Adipocyte (in vitro differentiated cells): ENCODE measurements around the gene NFATC1.

ENCODE experiments used
- DNase-seq: peaks from one replicate; pipeline ENCODE4 v3.0.0-alpha.2; 2015; ENCODE audit warnings: low read depth
- H3K27me3 ChIP-seq: replicated peaks from 2 replicates; pipeline ENCODE4 v1.7.0; 2013; ENCODE audit warnings: mild to moderate bottlenecking, low read length, moderate library complexity; ENCODE audit not compliant: control insufficient read depth, insufficient read depth
- H3K36me3 ChIP-seq: 2 replicates; pipeline ENCODE4 v1.7.0; 2013; ENCODE audit warnings: low read length, mild to moderate bottlenecking, moderate library complexity; ENCODE audit not compliant: control insufficient read depth, insufficient read depth, severe bottlenecking
- H3K4me1 ChIP-seq: 2 replicates; pipeline ENCODE4 v1.7.0; 2013; ENCODE audit warnings: mild to moderate bottlenecking, low read length, moderate library complexity; ENCODE audit not compliant: control insufficient read depth, insufficient read depth
- H3K4me3 ChIP-seq: 2 replicates; pipeline ENCODE4 v1.7.0; 2013; ENCODE audit warnings: mild to moderate bottlenecking, low read length, moderate library complexity
- H3K9ac ChIP-seq: 2 replicates; pipeline ENCODE4 v1.7.0; 2013; ENCODE audit warnings: mild to moderate bottlenecking, low read length, moderate library complexity
- H3K9me3 ChIP-seq: 2 replicates; pipeline ENCODE4 v1.7.0; 2013; ENCODE audit warnings: mild to moderate bottlenecking, low read length, moderate library complexity; ENCODE audit not compliant: control insufficient read depth

NFATC1 gene

DNA sequence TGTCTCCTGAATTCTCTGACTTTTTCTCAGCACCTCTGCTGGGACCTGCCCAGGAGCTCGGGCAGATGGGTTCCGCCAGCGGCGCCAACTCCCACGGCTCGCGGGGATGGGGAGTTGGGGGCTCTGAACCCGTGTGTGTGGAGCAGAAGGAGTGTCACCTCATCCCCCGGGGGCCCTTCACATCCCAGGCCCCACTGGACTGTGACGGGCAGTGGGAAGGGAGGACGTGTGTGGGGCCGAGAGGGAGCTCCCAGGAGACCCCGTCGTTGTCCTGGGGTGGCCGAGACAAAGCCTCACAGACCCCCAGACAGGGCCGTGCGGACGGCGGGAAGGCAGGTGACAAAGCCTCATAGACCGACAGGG is 153.9 kb downstream of the NFATC1 start:
- DNase-seq = no peak
- Histone ChIP-seq H3K36me3 (no peaks in the 10 kb centered on the region), H3K9me3 (no peaks in the 10 kb centered on the region), H3K27me3 (peaks cover 30% of the 10 kb centered on the region), H3K9ac (no peak overlapping the region), H3K4me3 (no peak overlapping the region), H3K4me1 (no peaks in the 10 kb centered on the region)

DNA sequence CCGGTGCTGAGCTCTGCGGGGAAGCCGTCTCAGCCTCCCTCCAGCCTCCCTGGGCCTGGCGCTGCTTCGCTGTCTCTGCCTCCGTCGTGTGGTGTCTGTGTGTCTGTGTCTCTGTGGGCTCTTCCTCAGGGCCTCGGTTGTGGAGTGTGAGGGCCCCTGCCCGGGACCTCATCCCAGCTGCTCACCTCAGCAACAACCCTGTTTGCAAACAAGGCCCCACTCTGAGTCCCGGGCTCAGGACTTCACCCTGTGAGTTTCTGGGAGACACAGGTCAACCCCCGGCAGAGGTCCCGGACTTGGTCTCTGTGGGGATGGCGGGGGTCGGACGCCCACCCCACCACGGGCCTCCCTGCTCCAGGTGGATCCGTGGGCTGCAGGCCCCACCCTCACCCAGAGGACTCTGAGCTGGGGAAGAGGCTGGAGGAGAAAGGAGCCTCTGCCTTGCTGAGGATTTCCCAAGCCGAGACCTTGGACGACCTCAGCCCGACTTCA is 156.5 kb downstream of the NFATC1 start:
- no peak for DNase-seq
- H3K9ac ChIP-seq = no peak overlapping the region
- peaks cover 37% of the 10 kb centered on the region for H3K27me3 ChIP-seq
- no peaks in the 10 kb centered on the region for H3K36me3 ChIP-seq
- H3K4me3 ChIP-seq = no peak overlapping the region
- H3K9me3 ChIP-seq = no peaks in the 10 kb centered on the region
- no peaks in the 10 kb centered on the region for H3K4me1 ChIP-seq

DNA sequence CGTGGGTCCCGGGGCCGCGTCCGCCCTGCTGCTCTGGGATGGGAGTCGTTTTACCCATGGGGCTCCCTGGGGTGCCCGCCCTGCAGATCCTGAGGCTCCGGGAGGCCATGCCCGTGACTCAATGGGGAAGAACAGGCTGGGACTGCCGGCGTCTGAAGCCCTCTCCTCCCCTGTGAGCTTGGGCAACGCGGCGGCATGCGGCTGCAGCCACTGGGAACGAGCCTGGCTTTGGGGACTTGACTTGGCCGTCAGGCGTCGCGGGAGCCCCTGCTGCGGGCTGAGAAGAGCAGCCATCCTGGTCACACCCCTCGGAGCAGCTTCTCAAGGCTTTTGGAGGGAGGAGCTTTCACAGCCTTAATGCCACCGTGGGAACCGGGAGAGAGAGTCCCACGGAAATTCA is 157.0 kb downstream of the NFATC1 start:
- H3K9ac ChIP-seq = no peak overlapping the region
- no peak overlapping the region for H3K4me3 ChIP-seq
- no peaks in the 10 kb centered on the region for H3K9me3 ChIP-seq
- H3K4me1 ChIP-seq = no peaks in the 10 kb centered on the region
- no peak for DNase-seq
- H3K36me3 ChIP-seq = no peaks in the 10 kb centered on the region
- H3K27me3 ChIP-seq = peaks cover 33% of the 10 kb centered on the region

DNA sequence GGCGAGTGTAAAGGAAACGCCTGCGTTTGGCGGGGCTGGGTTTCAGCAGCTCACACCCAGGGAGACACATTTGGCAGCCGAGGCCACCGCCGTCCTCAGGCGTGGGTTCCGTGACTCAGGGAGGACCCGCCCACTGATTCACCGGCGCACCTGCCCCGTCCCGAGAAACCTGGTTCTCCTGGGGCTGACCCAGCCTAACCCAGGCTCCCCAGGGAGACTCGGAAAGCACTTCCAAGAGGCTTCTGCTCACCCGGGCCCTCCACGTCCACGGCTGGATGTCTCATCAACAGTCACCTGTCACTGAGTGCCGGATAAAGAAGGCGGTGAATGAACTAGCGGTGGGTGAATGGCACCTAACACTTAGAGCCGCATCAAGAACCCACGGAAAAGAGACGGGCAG is 157.4 kb downstream of the NFATC1 start:
- H3K9ac ChIP-seq = no peak overlapping the region
- H3K27me3 ChIP-seq = peaks cover 33% of the 10 kb centered on the region
- DNase-seq = no peak
- no peaks in the 10 kb centered on the region for H3K4me1 ChIP-seq
- H3K4me3 ChIP-seq = no peak overlapping the region
- no peaks in the 10 kb centered on the region for H3K36me3 ChIP-seq
- no peaks in the 10 kb centered on the region for H3K9me3 ChIP-seq

DNA sequence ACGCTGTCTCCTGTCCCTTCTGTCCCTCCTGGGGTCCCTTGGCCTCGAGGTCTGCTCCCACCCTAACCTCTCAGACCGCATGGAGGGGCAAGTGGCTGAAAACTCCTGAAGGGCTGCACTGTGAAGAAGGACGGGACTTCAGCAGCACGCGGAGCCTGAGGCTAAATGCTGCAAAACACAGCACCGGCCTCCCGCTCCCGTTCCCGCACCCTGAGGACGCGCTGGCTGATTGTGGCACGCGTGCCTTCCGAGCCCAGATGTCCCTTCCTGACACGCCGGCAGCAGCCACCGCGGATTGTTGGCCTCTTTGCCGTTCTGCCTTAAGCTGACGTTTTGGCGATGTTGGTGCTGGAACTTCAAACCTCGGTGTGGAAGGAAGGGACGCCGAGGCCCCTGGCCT is 158.0 kb downstream of the NFATC1 start:
- H3K9ac ChIP-seq = no peak overlapping the region

DNA sequence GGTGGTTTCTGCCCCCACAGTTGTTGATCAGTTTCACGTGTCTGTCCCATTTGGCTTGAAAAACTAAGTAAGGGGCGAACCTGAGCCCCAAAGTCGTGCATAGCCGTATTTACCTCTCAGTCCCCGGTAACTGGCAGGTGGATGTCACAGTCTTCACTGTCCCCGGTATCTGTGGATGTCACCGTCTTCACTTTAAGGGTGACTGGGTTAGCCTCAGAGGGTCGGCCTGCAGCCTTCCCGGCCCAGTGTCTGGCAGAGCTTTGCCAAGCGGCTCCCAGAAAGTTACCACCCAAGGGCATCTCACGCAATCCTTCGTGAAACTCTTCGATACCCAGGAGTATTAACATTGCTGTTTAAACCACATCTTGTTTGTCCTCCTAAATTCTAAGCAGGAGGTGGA is 158.6 kb downstream of the NFATC1 start:
- Histone ChIP-seq H3K36me3 (no peaks in the 10 kb centered on the region), H3K4me3 (no peak overlapping the region), H3K27me3 (peaks cover 28% of the 10 kb centered on the region), H3K9ac (no peak overlapping the region), H3K9me3 (peaks cover 2% of the 10 kb centered on the region), H3K4me1 (no peaks in the 10 kb centered on the region)
- no peak for DNase-seq

More for the DNA sequence above, 158.0 kb downstream of the NFATC1 start:
- no peak for DNase-seq
- Histone ChIP-seq H3K36me3 (no peaks in the 10 kb centered on the region), H3K4me3 (no peak overlapping the region), H3K9me3 (no peaks in the 10 kb centered on the region), H3K4me1 (no peaks in the 10 kb centered on the region), H3K27me3 (peaks cover 29% of the 10 kb centered on the region)

DNA sequence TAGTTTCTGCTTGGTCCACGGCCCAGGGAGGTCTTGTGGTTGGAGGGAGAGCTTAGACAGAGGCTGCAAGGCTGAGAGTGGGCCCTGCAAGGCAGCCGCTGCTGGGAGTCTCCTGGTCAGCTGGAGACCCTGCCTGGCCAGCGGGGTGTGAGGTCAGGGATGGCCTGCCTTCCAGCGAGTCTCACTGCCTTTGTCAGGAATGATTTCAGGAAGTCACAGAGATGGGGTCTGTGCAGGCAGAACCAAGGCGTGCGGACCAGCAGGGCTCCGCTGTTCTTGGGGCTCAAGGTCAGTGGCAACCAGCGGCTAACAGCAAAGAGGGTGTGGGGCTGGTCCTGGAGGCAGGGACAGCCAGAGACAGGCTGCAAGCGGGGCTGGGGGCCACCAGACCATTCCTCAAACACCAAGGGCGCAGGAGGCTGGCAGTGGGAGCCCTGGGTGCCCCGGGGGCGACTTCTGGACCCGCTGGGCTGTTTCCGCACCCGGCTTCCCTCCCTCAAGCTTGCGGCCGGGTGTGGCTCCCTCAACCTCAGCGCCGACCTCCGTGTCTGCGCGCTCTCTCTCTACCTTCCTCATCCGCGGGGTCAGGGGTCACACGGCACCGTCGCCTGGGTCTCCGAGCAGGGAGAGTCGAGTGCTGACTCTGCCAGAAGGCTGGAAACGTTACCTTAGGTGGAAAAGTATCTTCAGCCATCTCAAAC is 159.4 kb downstream of the NFATC1 start:
- no peak for DNase-seq
- no peak overlapping the region for H3K4me3 ChIP-seq
- H3K27me3 ChIP-seq = peaks cover 34% of the 10 kb centered on the region
- no peak overlapping the region for H3K9ac ChIP-seq
- no peaks in the 10 kb centered on the region for H3K36me3 ChIP-seq
- H3K4me1 ChIP-seq = no peaks in the 10 kb centered on the region
- peaks cover 6% of the 10 kb centered on the region for H3K9me3 ChIP-seq

DNA sequence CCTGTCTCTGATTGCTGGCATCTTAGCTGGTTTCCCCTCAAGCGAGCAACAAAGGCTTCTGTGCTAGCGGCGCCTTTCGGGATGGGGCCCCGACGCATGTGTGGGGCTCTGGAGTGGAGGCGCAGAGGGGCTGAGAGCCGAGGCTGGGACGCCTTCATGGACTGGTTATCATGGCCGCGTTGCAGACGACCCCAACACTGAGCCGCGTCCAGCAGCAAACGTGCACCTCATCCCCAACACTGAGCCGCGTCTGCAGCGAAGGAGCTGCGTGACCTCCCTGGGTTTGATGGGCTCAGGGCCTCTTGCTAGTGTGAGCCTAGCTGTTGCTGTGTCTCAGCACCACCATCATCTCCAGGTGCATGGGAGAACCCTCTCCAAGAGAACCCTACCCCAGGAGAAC is 160.2 kb downstream of the NFATC1 start:
- no peak overlapping the region for H3K4me3 ChIP-seq
- no peak for DNase-seq
- no peaks in the 10 kb centered on the region for H3K36me3 ChIP-seq
- H3K4me1 ChIP-seq = no peaks in the 10 kb centered on the region
- no peak overlapping the region for H3K9ac ChIP-seq
- H3K27me3 ChIP-seq = peaks cover 41% of the 10 kb centered on the region
- H3K9me3 ChIP-seq = peaks cover 6% of the 10 kb centered on the region

DNA sequence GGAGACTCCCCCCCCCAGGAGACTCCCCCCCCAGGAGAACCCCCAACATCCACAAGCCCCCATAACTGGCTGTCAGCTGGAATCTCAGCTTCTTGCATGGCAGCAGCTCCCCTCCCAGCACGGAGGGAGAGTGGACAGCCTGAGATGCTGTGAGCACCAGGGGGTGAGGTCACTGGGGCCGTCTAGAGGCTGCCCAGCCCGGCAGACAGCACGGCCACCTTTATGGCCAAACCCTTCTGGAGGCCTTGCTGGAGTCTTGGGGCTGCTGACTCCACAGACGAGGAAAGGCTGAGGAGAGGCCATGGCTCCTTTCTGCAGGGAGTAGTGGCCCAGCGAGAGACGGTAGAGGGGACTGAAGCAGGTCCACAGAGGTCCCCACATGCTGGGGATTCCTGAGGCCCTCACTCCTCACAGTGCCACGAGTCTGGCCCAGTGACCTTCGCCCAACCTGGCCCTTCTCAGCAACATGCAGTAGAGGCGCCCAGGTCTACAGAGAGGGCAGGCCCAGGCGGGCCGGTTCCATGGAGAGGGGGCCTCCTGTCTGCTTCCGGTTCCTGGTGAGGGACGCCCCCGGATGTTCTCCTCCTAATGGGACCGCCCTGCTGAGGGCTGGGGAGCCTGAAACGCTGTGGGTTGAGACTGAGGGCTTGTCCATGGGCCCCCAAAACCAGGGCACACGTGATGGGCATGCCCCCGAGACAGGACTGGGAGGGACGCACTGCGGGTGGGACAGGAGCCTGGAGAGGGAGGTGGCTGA is 161.3 kb downstream of the NFATC1 start:
- Histone ChIP-seq H3K36me3 (no peaks in the 10 kb centered on the region), H3K4me1 (no peaks in the 10 kb centered on the region), H3K27me3 (peaks cover 47% of the 10 kb centered on the region), H3K4me3 (no peak overlapping the region), H3K9ac (no peak overlapping the region), H3K9me3 (peaks cover 6% of the 10 kb centered on the region)
- DNase-seq = no peak

DNA sequence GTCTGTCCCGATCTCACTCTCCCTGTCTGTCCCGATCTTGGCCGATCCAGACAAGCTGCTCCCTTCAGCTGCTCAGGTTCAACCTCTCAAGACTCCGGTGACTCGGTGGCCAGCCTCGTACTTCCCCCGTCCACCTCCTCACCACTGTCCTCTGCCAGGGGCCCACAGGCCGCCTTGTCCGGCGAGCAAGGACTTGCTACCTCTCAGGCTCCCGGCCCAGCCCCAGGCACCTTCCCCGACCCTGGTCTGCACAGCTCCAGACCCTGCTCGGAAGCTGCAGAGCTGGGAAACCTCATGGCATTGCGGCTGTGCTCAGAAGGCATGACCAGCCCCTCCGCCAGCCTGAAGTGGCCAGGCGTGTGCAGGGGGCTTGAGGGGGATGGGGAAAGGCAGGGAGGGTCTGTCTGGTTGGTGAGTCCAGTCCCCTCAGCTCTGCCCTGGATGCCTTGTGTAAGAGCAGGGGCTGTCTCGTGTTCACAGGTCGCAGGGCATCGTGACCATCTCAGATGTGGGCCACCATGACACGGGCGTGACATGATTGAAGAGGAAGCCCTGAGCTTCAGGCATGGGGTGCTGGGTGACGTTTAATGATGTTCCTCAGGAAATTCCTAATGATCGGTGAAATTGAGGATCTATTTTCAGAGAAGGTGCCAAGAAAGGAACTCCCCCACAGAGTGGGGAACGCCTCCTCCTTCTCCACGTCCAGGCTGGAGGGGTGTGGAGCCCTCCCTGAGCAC is 162.6 kb downstream of the NFATC1 start:
- Histone ChIP-seq H3K36me3 (no peaks in the 10 kb centered on the region), H3K9me3 (peaks cover 6% of the 10 kb centered on the region), H3K9ac (no peak overlapping the region), H3K4me3 (no peak overlapping the region), H3K27me3 (peaks cover 41% of the 10 kb centered on the region), H3K4me1 (no peaks in the 10 kb centered on the region)
- DNase-seq = no peak

DNA sequence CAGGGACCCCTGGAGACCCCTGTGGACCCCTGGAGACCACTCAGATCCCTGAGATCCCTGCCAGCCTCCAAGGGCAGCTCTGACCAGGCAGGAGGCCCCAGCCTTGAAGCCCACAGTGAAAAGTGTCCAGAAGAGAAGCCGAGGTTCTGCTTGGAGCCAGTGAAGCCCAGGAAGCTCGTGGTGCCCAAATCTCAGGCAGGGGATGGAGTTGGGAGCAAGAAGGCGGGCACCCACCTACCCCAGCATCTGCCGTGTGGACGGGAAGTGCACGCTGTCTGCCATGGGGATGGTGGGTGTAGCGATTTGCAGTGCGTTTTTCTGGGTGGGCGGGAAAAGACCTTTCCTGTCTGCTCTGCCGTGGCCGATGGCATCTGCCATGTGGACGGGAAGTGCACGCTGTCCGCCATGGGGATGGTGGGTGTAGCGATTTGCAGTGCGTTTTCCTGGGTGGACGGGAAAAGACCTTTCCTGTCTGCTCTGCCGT is 163.2 kb downstream of the NFATC1 start:
- H3K36me3 ChIP-seq = no peaks in the 10 kb centered on the region

More for the DNA sequence above, 163.2 kb downstream of the NFATC1 start:
- H3K4me1 ChIP-seq = no peaks in the 10 kb centered on the region
- H3K27me3 ChIP-seq = peaks cover 38% of the 10 kb centered on the region
- peaks cover 6% of the 10 kb centered on the region for H3K9me3 ChIP-seq
- H3K4me3 ChIP-seq = no peak overlapping the region
- no peak for DNase-seq
- H3K9ac ChIP-seq = no peak overlapping the region
